ENCODE results near the gene GPR42. TPM values are rescaled to one million over a fixed set of nuclear protein-coding genes. Genes with fewer than 3 reads are reported as not detected.
"Not testable (repeated sequence)": the region's sequence is repeated elsewhere in the genome, so short reads cannot be mapped to it uniquely, and the experiment has no call there.

Gene GPR42
- polyA plus RNA-seq, 1 experiment = not detected

- H3K4me3 ChIP-seq (ENCODE audit: low read depth, low read length) = no peak within 1 kb of the TSS
- peaks cover 6% of the 10 kb centered on the region for H3K27me3 ChIP-seq (ENCODE audit: control insufficient read depth, insufficient read depth, low read length)
- H3K9me3 ChIP-seq (ENCODE audit: control insufficient read depth, insufficient read depth, low read length) = no peaks in the 10 kb centered on the region
- no peak for DNase-seq (ENCODE audit: low read depth, low spot score)
- CTCF ChIA-PET = no interaction called here
- TF ChIP-seq, protein P1, sequence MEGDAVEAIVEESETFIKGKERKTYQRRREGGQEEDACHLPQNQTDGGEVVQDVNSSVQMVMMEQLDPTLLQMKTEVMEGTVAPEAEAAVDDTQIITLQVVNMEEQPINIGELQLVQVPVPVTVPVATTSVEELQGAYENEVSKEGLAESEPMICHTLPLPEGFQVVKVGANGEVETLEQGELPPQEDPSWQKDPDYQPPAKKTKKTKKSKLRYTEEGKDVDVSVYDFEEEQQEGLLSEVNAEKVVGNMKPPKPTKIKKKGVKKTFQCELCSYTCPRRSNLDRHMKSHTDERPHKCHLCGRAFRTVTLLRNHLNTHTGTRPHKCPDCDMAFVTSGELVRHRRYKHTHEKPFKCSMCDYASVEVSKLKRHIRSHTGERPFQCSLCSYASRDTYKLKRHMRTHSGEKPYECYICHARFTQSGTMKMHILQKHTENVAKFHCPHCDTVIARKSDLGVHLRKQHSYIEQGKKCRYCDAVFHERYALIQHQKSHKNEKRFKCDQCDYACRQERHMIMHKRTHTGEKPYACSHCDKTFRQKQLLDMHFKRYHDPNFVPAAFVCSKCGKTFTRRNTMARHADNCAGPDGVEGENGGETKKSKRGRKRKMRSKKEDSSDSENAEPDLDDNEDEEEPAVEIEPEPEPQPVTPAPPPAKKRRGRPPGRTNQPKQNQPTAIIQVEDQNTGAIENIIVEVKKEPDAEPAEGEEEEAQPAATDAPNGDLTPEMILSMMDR (IDR thresholded peaks at IDR 0.05; ENCODE audit: low read depth, low read length) = no peak
- no peak within 1 kb of the TSS for H3K27ac ChIP-seq (ENCODE audit: low read depth, low read length)
- POLR2A ChIA-PET = no interaction called here
Measured at GRCh38 chr19:35357867-35358573, 12.8 kb upstream of the GPR42 start, which contains the start of gene FFAR3. FFAR3 (plus strand) TSS chr19:35358460; CDS start chr19:35358891, 431 bp downstream.

GRCh38 chr19:35358834-35359233 is 12.0 kb upstream of the GPR42 start:
- H3K27ac ChIP-seq (ENCODE audit: low read depth, low read length); POLR2A ChIA-PET; CTCF ChIA-PET; H3K9me3 ChIP-seq (ENCODE audit: control insufficient read depth, insufficient read depth, low read length); H3K27me3 ChIP-seq (ENCODE audit: control insufficient read depth, insufficient read depth, low read length); DNase-seq (ENCODE audit: low read depth, low spot score); H3K4me3 ChIP-seq (ENCODE audit: low read depth, low read length): not testable (repeated sequence)

DNA sequence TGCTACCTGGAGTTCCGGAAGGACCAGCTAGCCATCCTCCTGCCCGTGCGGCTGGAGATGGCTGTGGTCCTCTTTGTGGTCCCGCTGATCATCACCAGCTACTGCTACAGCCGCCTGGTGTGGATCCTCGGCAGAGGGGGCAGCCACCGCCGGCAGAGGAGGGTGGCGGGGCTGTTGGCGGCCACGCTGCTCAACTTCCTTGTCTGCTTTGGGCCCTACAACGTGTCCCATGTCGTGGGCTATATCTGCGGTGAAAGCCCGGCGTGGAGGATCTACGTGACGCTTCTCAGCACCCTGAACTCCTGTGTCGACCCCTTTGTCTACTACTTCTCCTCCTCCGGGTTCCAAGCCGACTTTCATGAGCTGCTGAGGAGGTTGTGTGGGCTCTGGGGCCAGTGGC is 11.5 kb upstream of the GPR42 start:
- CTCF ChIA-PET; H3K4me3 ChIP-seq (ENCODE audit: low read depth, low read length); H3K27me3 ChIP-seq (ENCODE audit: control insufficient read depth, insufficient read depth, low read length); H3K9me3 ChIP-seq (ENCODE audit: control insufficient read depth, insufficient read depth, low read length); DNase-seq (ENCODE audit: low read depth, low spot score); POLR2A ChIA-PET; H3K27ac ChIP-seq (ENCODE audit: low read depth, low read length): not testable (repeated sequence)

GRCh38 chr19:35360081-35360480 is 10.8 kb upstream of the GPR42 start:
- H3K9me3 ChIP-seq (ENCODE audit: control insufficient read depth, insufficient read depth, low read length); H3K4me3 ChIP-seq (ENCODE audit: low read depth, low read length); H3K27ac ChIP-seq (ENCODE audit: low read depth, low read length); DNase-seq (ENCODE audit: low read depth, low spot score); CTCF ChIA-PET; POLR2A ChIA-PET; H3K27me3 ChIP-seq (ENCODE audit: control insufficient read depth, insufficient read depth, low read length): not testable (repeated sequence)

- no peak overlapping the region for H3K27ac ChIP-seq (ENCODE audit: low read depth, low read length)
- CTCF ChIA-PET = interaction anchor here (0.5 kb wide), 1 partner anchor 265 kb away, joined by 3 read pairs; no protein-coding TSS in a partner anchor
- H3K9me3 ChIP-seq (ENCODE audit: control insufficient read depth, insufficient read depth, low read length) = no peaks in the 10 kb centered on the region
- TF ChIP-seq, protein P1 (IDR thresholded peaks at IDR 0.05; ENCODE audit: low read depth, low read length) = no peak
- H3K27me3 ChIP-seq (ENCODE audit: control insufficient read depth, insufficient read depth, low read length) = no peaks in the 10 kb centered on the region
- POLR2A ChIA-PET = no interaction called here
- H3K4me3 ChIP-seq (ENCODE audit: low read depth, low read length) = no peak overlapping the region
- no peak for DNase-seq (ENCODE audit: low read depth, low spot score)
Measured at GRCh38 chr19:35360880-35361420, 9.9 kb upstream of the GPR42 start.

DNA sequence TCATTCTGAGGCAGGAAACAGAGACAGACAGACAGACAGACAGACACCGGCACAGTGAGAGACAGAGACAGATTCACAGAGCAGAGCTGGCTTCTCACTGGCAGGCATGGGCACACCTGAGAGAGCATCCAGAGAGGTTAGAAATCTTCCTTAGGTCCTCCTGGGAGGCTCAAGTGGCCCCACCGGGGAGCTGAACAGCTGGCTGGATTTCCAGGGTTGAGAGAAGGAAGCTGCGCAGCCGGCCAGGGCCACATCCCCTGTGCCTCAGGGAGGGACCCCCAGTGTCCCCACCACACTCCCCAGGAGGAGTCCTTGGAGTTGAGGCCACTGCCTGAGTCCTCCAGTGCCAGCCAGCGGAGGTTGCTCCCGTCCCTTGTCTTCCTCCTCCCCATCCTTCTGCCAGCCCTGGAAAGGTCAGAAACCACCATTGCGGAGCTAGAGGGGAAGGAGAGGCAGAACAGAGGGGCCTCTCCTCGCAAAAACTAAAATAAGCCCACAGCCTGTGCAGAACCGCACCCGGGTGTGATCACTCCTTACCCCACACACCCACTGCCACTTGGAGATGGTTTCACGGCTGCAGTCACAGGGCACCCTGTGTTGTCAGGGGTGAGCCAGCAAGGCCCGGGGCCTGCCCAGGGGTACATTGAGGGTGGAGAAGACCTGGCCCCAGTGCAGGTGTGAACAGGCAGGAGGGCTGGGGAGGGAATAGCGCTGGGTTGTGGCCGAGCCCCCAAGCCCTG is 8.4 kb upstream of the GPR42 start:
- H3K4me3 ChIP-seq (ENCODE audit: low read depth, low read length) = no peak overlapping the region
- ChIA-PET CTCF (no interaction called here), POLR2A (no interaction called here)
- no peaks in the 10 kb centered on the region for H3K27me3 ChIP-seq (ENCODE audit: control insufficient read depth, insufficient read depth, low read length)
- H3K27ac ChIP-seq (ENCODE audit: low read depth, low read length) = no peak overlapping the region
- no peaks in the 10 kb centered on the region for H3K9me3 ChIP-seq (ENCODE audit: control insufficient read depth, insufficient read depth, low read length)
- TF ChIP-seq, protein P1 (IDR thresholded peaks at IDR 0.05; ENCODE audit: low read depth, low read length) = no peak
- no peak for DNase-seq (ENCODE audit: low read depth, low spot score)

Measured in AG04450 (cell line).